GM23338 (cell line): ENCODE results near the gene CCDC181. TPM values are rescaled to one million over a fixed set of nuclear protein-coding genes. Genes with fewer than 3 reads are reported as not detected.

Experiments used
- ATAC-seq: fragments of 200-7000 bp; cut with Tn5 transposase; 3 replicates; pipeline ENCODE4 v1.9.1; 2020
- DNase-seq: peaks from one replicate; pipeline ENCODE4 v3.0.0-alpha.2; 2015; ENCODE audit warnings: low spot score
- H2AFZ ChIP-seq: fragments of 200-600 bp; sonication (generic); 2 replicates; pipeline ENCODE4 v1.8.0; 2016; ENCODE audit warnings: antibody characterized with exemption, mild to moderate bottlenecking, moderate library complexity
- H3F3A ChIP-seq: fragments of 200-600 bp; sonication (generic); replicated peaks from 2 replicates; pipeline ENCODE4 v1.8.0; 2017; ENCODE audit warnings: antibody characterized with exemption, mixed run types, low read depth
- H3K27ac ChIP-seq: fragments of 200-600 bp; sonication (generic); 2 replicates; pipeline ENCODE4 v1.6.1; 2016; ENCODE audit warnings: low read depth
- H3K27me3 ChIP-seq: fragments of 200-600 bp; sonication (generic); 2 replicates; pipeline ENCODE4 v1.8.0; 2016; ENCODE audit warnings: mild to moderate bottlenecking, mixed run types, moderate library complexity; ENCODE audit not compliant: insufficient read depth
- H3K36me3 ChIP-seq: fragments of 200-600 bp; sonication (generic); 2 replicates; pipeline ENCODE4 v1.8.0; 2016; ENCODE audit warnings: mild to moderate bottlenecking; ENCODE audit not compliant: insufficient read depth
- H3K4me1 ChIP-seq: fragments of 200-600 bp; sonication (generic); 2 replicates; pipeline ENCODE4 v1.8.0; 2016; ENCODE audit warnings: mild to moderate bottlenecking, moderate library complexity; ENCODE audit not compliant: insufficient read depth
- H3K4me2 ChIP-seq: fragments of 200-600 bp; sonication (generic); 2 replicates; pipeline ENCODE4 v1.7.1; 2017; ENCODE audit warnings: mixed run types
- H3K4me3 ChIP-seq: fragments of 200-600 bp; sonication (generic); 2 replicates; pipeline ENCODE4 v1.6.1; 2016; ENCODE audit warnings: mixed run types
- H3K79me2 ChIP-seq: fragments of 200-600 bp; sonication (generic); replicated peaks from 2 replicates; pipeline ENCODE4 v1.8.0; 2017; ENCODE audit warnings: mild to moderate bottlenecking; ENCODE audit not compliant: insufficient read depth
- H3K9me2 ChIP-seq: fragments of 200-600 bp; sonication (generic); 2 replicates; pipeline ENCODE4 v1.8.0; 2017; ENCODE audit not compliant: insufficient read depth
- H4K20me1 ChIP-seq: fragments of 200-600 bp; sonication (generic); replicated peaks from 2 replicates; pipeline ENCODE4 v1.8.0; 2017; ENCODE audit warnings: mild to moderate bottlenecking; ENCODE audit not compliant: insufficient read depth
- H3K27ac Mint-ChIP-seq: 2 replicates; pipeline ENCODE4 v1.8.0; 2020; ENCODE audit warnings: inconsistent platforms, mild to moderate bottlenecking, moderate library complexity, mixed read lengths
- H3K27me3 Mint-ChIP-seq: 3 replicates; pipeline ENCODE4 v1.8.0; 2022; ENCODE audit warnings: low read depth, mild to moderate bottlenecking, moderate library complexity, mixed read lengths, inconsistent platforms; ENCODE audit not compliant: insufficient read depth, poor library complexity
- H3K36me3 Mint-ChIP-seq: 3 replicates; pipeline ENCODE4 v1.8.0; 2021; ENCODE audit warnings: low read depth, mild to moderate bottlenecking, inconsistent platforms, moderate library complexity, mixed read lengths
- H3K4me1 Mint-ChIP-seq: 3 replicates; pipeline ENCODE4 v1.8.0; 2020; ENCODE audit warnings: mild to moderate bottlenecking, inconsistent platforms, mixed read lengths
- H3K4me3 Mint-ChIP-seq: 3 replicates; pipeline ENCODE4 v1.8.0; 2021; ENCODE audit warnings: moderate library complexity, mild to moderate bottlenecking, inconsistent platforms, mixed read lengths
- H3K9me3 Mint-ChIP-seq: 3 replicates; pipeline ENCODE4 v1.8.0; 2020; ENCODE audit warnings: moderate library complexity, mild to moderate bottlenecking, inconsistent platforms, mixed read lengths
- CREB1 ChIP-seq: fragments of 250-450 bp; sonication (Bioruptor Pico); IDR thresholded peaks from 2 replicates; pipeline ENCODE4 v1.5.0; 2020; ENCODE audit warnings: low read depth, mild to moderate bottlenecking, moderate library complexity
- CTCF ChIP-seq, 2 experiments: fragments of 200-600 bp in 1 of 2; sonication (generic) in 1 of 2; conservative IDR thresholded peaks; 2 replicates each; pipeline versions ENCODE4 v1.5.1 to v1.6.1; 2016 to 2017; ENCODE audit warnings: antibody characterized with exemption in 2 of 2, low read depth in 2 of 2, mild to moderate bottlenecking in 2 of 2, moderate library complexity in 1 of 2
- ETS1 ChIP-seq: IDR thresholded peaks from 2 replicates; pipeline ENCODE4 v1.6.1; 2016; ENCODE audit warnings: antibody characterized with exemption
- EZH2 ChIP-seq: fragments of 200-600 bp; sonication (generic); IDR thresholded peaks from one replicate; pipeline ENCODE4 v1.8.0; 2017; ENCODE audit warnings: antibody characterized with exemption, mild to moderate bottlenecking, low read depth; ENCODE audit not compliant: unreplicated experiment
- EZH2phosphoT487 ChIP-seq: fragments of 200-600 bp; sonication (generic); IDR thresholded peaks from one replicate; pipeline ENCODE4 v1.8.1; 2018; ENCODE audit warnings: antibody characterized with exemption; ENCODE audit not compliant: unreplicated experiment
- JUNB ChIP-seq: IDR thresholded peaks from one replicate; pipeline ENCODE4 v1.6.1; 2016; ENCODE audit warnings: antibody characterized with exemption; ENCODE audit not compliant: unreplicated experiment
- NANOG ChIP-seq: IDR thresholded peaks from 2 replicates; pipeline ENCODE4 v1.6.1; 2016; ENCODE audit warnings: antibody characterized with exemption, borderline replicate concordance
- POLR2AphosphoS5 ChIP-seq: IDR thresholded peaks from 2 replicates; pipeline ENCODE4 v1.6.1; 2016; ENCODE audit warnings: antibody characterized with exemption, low read depth
- REST ChIP-seq: IDR thresholded peaks from one replicate; pipeline ENCODE4 v1.6.1; 2018; ENCODE audit warnings: antibody characterized with exemption; ENCODE audit not compliant: unreplicated experiment
- STAT1 ChIP-seq: IDR thresholded peaks from one replicate; pipeline ENCODE4 v1.6.1; 2016; ENCODE audit warnings: antibody characterized with exemption; ENCODE audit not compliant: unreplicated experiment
- ZNF114 ChIP-seq: fragments of 250-450 bp; sonication (Bioruptor Pico); IDR thresholded peaks from 2 replicates; pipeline ENCODE4 v1.5.0; 2020; ENCODE audit warnings: mild to moderate bottlenecking, moderate library complexity
- ZNF331 ChIP-seq: fragments of 250-450 bp; sonication (Bioruptor Pico); IDR thresholded peaks from 2 replicates; pipeline ENCODE4 v1.5.0; 2020; ENCODE audit warnings: low read depth, mild to moderate bottlenecking, moderate library complexity
- ZNF462 ChIP-seq: fragments of 250-450 bp; sonication (Bioruptor Pico); IDR thresholded peaks from 2 replicates; pipeline ENCODE4 v1.5.0; 2020; ENCODE audit warnings: mild to moderate bottlenecking, moderate library complexity
- polyA plus RNA-seq: library from polyadenylated mRNA; unstranded; fragments of >200 nt; fragmentation: Nextera tagmentation; extraction: Ambion mirVana; gene quantifications from 2 replicates; pipeline ENCODE4 v1.2.1, GENCODE V29; 2016
- total RNA-seq: library from RNA; depleted of rRNA; stranded (reverse); fragments of >200 nt; shearing (Covaris generic); gene quantifications from 2 replicates; pipeline ENCODE4 v1.2.3, GENCODE V29; 2014

CCDC181 gene
- total and polyA plus RNA-seq, 2 experiments from 2014 or later: 3.4 to 9.0 TPM

GRCh38 chr1:169468982-169469381 is 41.7 kb upstream of the CCDC181 start:
- Mint-ChIP-seq H3K4me1 (no peaks in the 10 kb centered on the region), H3K27me3 (no peaks in the 10 kb centered on the region), H3K36me3 (peaks cover 12% of the 10 kb centered on the region; the same call in 2 of the 3 replicates), H3K9me3 (no peaks in the 10 kb centered on the region), H3K27ac (no peak overlapping the region), H3K4me3 (no peak overlapping the region)
- DNase-seq (no peak), ATAC-seq (no peak)
- Histone ChIP-seq H3K4me2 (no peak overlapping the region), H3K9me2 (no peaks in the 10 kb centered on the region), H2AFZ (no peak overlapping the region), H3K27me3 (no peaks in the 10 kb centered on the region), H3F3A (no peaks in the 10 kb centered on the region), H3K36me3 (peaks cover 13% of the 10 kb centered on the region; the same call in 1 of the 2 replicates), H3K4me3 (no peak overlapping the region), H3K4me1 (no peaks in the 10 kb centered on the region), H4K20me1 (peaks cover 5% of the 10 kb centered on the region; the same call in 1 of the 2 replicates), H3K79me2 (no peaks in the 10 kb centered on the region; the same call in 1 of the 2 replicates), H3K27ac (no peak overlapping the region)
- TF ChIP-seq ZNF462 (CRISPR knock-in tag) (no peak), ETS1 (no peak), STAT1 (no peak), POLR2AphosphoS5 (no peak), CREB1 (CRISPR knock-in tag) (no peak), JUNB (no peak), ZNF114 (no peak), REST (no peak), EZH2phosphoT487 (no peak), EZH2 (no peak), NANOG (no peak), CTCF (conservative IDR thresholded peaks at IDR 0.05; ENCODE audit: low read depth in 2 of 2) (no peak), ZNF331 (CRISPR knock-in tag) (no peak)
